Measurements from ENCODE around the gene HS3ST6.
"Not testable (repeated sequence)": the region's sequence is repeated elsewhere in the genome, so short reads cannot be mapped to it uniquely, and the experiment has no call there.

GRCh38 chr16:1920122-1920521 lies 1.9 kb upstream of the HS3ST6 start:
- TF ChIP-seq, protein P1, sequence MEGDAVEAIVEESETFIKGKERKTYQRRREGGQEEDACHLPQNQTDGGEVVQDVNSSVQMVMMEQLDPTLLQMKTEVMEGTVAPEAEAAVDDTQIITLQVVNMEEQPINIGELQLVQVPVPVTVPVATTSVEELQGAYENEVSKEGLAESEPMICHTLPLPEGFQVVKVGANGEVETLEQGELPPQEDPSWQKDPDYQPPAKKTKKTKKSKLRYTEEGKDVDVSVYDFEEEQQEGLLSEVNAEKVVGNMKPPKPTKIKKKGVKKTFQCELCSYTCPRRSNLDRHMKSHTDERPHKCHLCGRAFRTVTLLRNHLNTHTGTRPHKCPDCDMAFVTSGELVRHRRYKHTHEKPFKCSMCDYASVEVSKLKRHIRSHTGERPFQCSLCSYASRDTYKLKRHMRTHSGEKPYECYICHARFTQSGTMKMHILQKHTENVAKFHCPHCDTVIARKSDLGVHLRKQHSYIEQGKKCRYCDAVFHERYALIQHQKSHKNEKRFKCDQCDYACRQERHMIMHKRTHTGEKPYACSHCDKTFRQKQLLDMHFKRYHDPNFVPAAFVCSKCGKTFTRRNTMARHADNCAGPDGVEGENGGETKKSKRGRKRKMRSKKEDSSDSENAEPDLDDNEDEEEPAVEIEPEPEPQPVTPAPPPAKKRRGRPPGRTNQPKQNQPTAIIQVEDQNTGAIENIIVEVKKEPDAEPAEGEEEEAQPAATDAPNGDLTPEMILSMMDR (IDR thresholded peaks at IDR 0.05 in 8 of 11, conservative IDR thresholded peaks at IDR 0.05 in 3 of 11), result not testable (repeated sequence)
- not testable (repeated sequence) for TF ChIP-seq POLR2AphosphoS5, POLR2A (IDR thresholded peaks at IDR 0.05)
